Breast epithelium (tissue), 3 donors: ENCODE measurements around the gene TENM3.

Source experiments
- CTCF ChIP-seq, 3 donors: fragments of 450-650 bp; IDR thresholded peaks; one replicate each; pipeline ENCODE4 v1.5.1; 2016 to 2017; ENCODE audit warnings: antibody characterized with exemption in 3 of 3, mild to moderate bottlenecking in 3 of 3, moderate library complexity in 3 of 3
- POLR2A ChIP-seq: fragments of 450-650 bp; IDR thresholded peaks from one replicate; pipeline ENCODE4 v1.6.1; 2016; ENCODE audit warnings: antibody characterized with exemption, mild to moderate bottlenecking, moderate library complexity
- POLR2AphosphoS5 ChIP-seq, 3 donors: sonication (generic); formaldehyde crosslinking; IDR thresholded peaks; one replicate each; pipeline ENCODE4 v1.6.1; 2017; ENCODE audit warnings: antibody characterized with exemption in 3 of 3

GRCh38 chr4:182839256-182839655 lies 596.1 kb downstream of the TENM3 start:
- TF ChIP-seq CTCF (IDR thresholded peaks at IDR 0.05), result no peak
- TF ChIP-seq POLR2A, result no peak
- no peak for TF ChIP-seq POLR2AphosphoS5 (IDR thresholded peaks at IDR 0.05)
